HepG2 (cell line): ENCODE results near the gene SORL1-AS1.

ENCODE experiments used
- ATAC-seq: fragments of 200-7000 bp; cut with Tn5 transposase; 3 replicates; pipeline ENCODE4 v1.9.1; 2020; ENCODE audit warnings: mild to moderate bottlenecking, moderate library complexity
- BruUV-seq: library from RNA; stranded (reverse); fragments of 400-500 nt; replicated peaks from 2 replicates; lab custom pipeline; 2021; lab: Mats Ljungman, UMichigan
- CTCF ChIA-PET: fragments of 300-600 bp; formaldehyde crosslinking; extraction: SDS; loops from one replicate; lab custom pipeline; 2021; ENCODE audit warnings: low total read pairs, inconsistent platforms, low intra/inter-chr PET ratio; lab: Yijun Ruan, JAX
- POLR2A ChIA-PET: fragments of 350-600 bp; sonication (Branson Sonifier 250); formaldehyde crosslinking; loops from one replicate; lab custom pipeline; 2020; ENCODE audit warnings: antibody characterized with exemption, inconsistent platforms; lab: Yijun Ruan, JAX
- DNase-seq: peaks from one replicate; pipeline ENCODE4 v3.0.0-alpha.2; 2015; ENCODE audit warnings: low spot score
- FAIRE-seq: peaks from 3 replicates; lab custom pipeline; 2011; peaks lifted over from hg19 to GRCh38; lab: Jason Lieb, UNC
- H2AFZ ChIP-seq: one replicate; pipeline ENCODE4 v1.6.1; 2011; ENCODE audit warnings: low read length, inconsistent platforms
- H3K27ac ChIP-seq: fragments of 300-600 bp; 3 replicates; pipeline ENCODE4 v1.8.0; 2011; ENCODE audit warnings: mixed run types, mild to moderate bottlenecking, mixed read lengths, low read length, inconsistent platforms; ENCODE audit not compliant: insufficient read depth; ENCODE audit errors: extremely low read length
- H3K27me3 ChIP-seq, 2 experiments: fragments of 200-600 bp in 1 of 2; 2 replicates in 1 of 2; 3 replicates in 1 of 2; pipeline versions ENCODE4 v1.6.0 to v1.8.0; 2011; ENCODE audit warnings: low read length in 2 of 2, mild to moderate bottlenecking in 2 of 2, moderate library complexity in 2 of 2, inconsistent platforms in 1 of 2; ENCODE audit not compliant: insufficient read depth in 2 of 2, control insufficient read depth in 1 of 2
- H3K36me3 ChIP-seq, 2 experiments: fragments of 200-600 bp in 1 of 2; replicated peaks in 1 of 2; 2 replicates in 1 of 2; 3 replicates in 1 of 2; pipeline versions ENCODE4 v1.5.1 to v1.8.0; 2011; ENCODE audit warnings: low read length in 2 of 2, inconsistent platforms in 1 of 2; ENCODE audit not compliant: insufficient read depth in 2 of 2, control insufficient read depth in 1 of 2
- H3K4me1 ChIP-seq: 2 replicates; pipeline ENCODE4 v1.5.1; 2012; ENCODE audit warnings: low read length, inconsistent platforms; ENCODE audit not compliant: insufficient read depth
- H3K4me2 ChIP-seq: 2 replicates; pipeline ENCODE4 v1.6.0; 2011; ENCODE audit warnings: low read depth, low read length, inconsistent platforms
- H3K4me3 ChIP-seq, 3 experiments: fragments of 200-600 bp in 1 of 3; sonication (generic), shearing (Covaris generic) in 1 of 3; replicated peaks in 1 of 3; 2 replicates each; pipeline ENCODE4 v1.5.1; 2011 to 2016; ENCODE audit warnings: low read length in 3 of 3, inconsistent platforms in 2 of 3, low read depth in 2 of 3, mild to moderate bottlenecking in 2 of 3, control low read depth in 1 of 3, mixed read lengths in 1 of 3; ENCODE audit not compliant: insufficient read depth in 1 of 3
- H3K79me2 ChIP-seq: one replicate; pipeline ENCODE4 v1.6.1; 2011; ENCODE audit warnings: low read length, inconsistent platforms; ENCODE audit not compliant: insufficient read depth
- H3K9ac ChIP-seq: 2 replicates; pipeline ENCODE4 v1.6.0; 2011; ENCODE audit warnings: mild to moderate bottlenecking, low read depth, low read length, inconsistent platforms; ENCODE audit not compliant: insufficient read depth
- H3K9me3 ChIP-seq: 2 replicates; pipeline ENCODE4 v1.5.1; 2012; ENCODE audit warnings: mild to moderate bottlenecking, low read length
- H4K20me1 ChIP-seq: 2 replicates; pipeline ENCODE4 v1.6.0; 2011; ENCODE audit warnings: inconsistent platforms, mild to moderate bottlenecking, low read length, moderate library complexity; ENCODE audit not compliant: insufficient read depth
- DMAP1 ChIP-seq: IDR thresholded peaks from 2 replicates; pipeline ENCODE4 v1.6.1; 2016
- GPN1 ChIP-seq: sonication (generic); formaldehyde crosslinking; IDR thresholded peaks from 2 replicates; pipeline ENCODE4 v1.5.1; 2020; ENCODE audit warnings: missing genetic modification reagents, borderline replicate concordance
- ONECUT2 ChIP-seq: sonication (generic); formaldehyde crosslinking; IDR thresholded peaks from 2 replicates; pipeline ENCODE4 v1.4.0; 2020; ENCODE audit warnings: missing genetic modification reagents
- SIN3A ChIP-seq: IDR thresholded peaks from 2 replicates; pipeline ENCODE4 v1.6.1; 2011; ENCODE audit warnings: low read depth, mild to moderate bottlenecking, control low read depth, low read length, borderline replicate concordance
- SP140L ChIP-seq: sonication (generic); formaldehyde crosslinking; IDR thresholded peaks from 2 replicates; pipeline ENCODE4 v1.4.0; 2020; ENCODE audit warnings: missing genetic modification reagents, borderline replicate concordance
- ZNF160 ChIP-seq: sonication (generic); formaldehyde crosslinking; IDR thresholded peaks from 2 replicates; pipeline ENCODE4 v1.8.0; 2022; ENCODE audit warnings: mild to moderate bottlenecking, inconsistent platforms, missing genetic modification reagents
- ZNF235 ChIP-seq: sonication (generic); formaldehyde crosslinking; IDR thresholded peaks from 2 replicates; pipeline ENCODE4 v1.8.1; 2023; ENCODE audit warnings: mild to moderate bottlenecking, missing genetic modification reagents, borderline replicate concordance
- ZNF703 ChIP-seq: sonication (generic); formaldehyde crosslinking; IDR thresholded peaks from 2 replicates; pipeline ENCODE4 v1.5.1; 2020; ENCODE audit warnings: missing genetic modification reagents, mild to moderate bottlenecking, moderate library complexity, borderline replicate concordance
- ZNF879 ChIP-seq: sonication (generic); formaldehyde crosslinking; IDR thresholded peaks from 2 replicates; pipeline ENCODE4 v1.8.1; 2023; ENCODE audit warnings: missing genetic modification reagents
- WGBS: methylation state at CpG from one replicate; pipeline ENCODE4 v1.1.6; 2017; ENCODE audit warnings: low lambda C conversion rate; 5-methylcytosine and 5-hydroxymethylcytosine counted together
- in situ Hi-C: cut with HindIII; loops from 2 replicates; pipeline ENCODE4 v1.10.0; 2017; ENCODE audit warnings: low pct_unique_long_range_greater_than_20kb; ENCODE audit not compliant: extremely low pct_ligation_motif_present
- intact Hi-C: fragments of 100-400 bp; cut with micrococcal nuclease; formaldehyde crosslinking; loops from one replicate; pipeline ENCODE4 v1.10.0; 2022; ENCODE audit not compliant: unreplicated experiment
- TF ChIP-seq, protein P1 (sequence below): IDR thresholded peaks from 2 replicates; pipeline ENCODE4 v1.6.1; 2012; ENCODE audit warnings: inconsistent platforms
- TF ChIP-seq, protein P2 (sequence below): sonication (generic); formaldehyde crosslinking; IDR thresholded peaks from 2 replicates; pipeline ENCODE4 v1.4.0; 2020; ENCODE audit warnings: missing genetic modification reagents, mild to moderate bottlenecking, borderline replicate concordance
- TF ChIP-seq, protein P3 (sequence below): sonication (generic); formaldehyde crosslinking; IDR thresholded peaks from 2 replicates; pipeline ENCODE4 v1.5.0; 2020; ENCODE audit warnings: mild to moderate bottlenecking, missing genetic modification reagents, borderline replicate concordance
- TF ChIP-seq, protein P4 (sequence below): sonication (generic); formaldehyde crosslinking; IDR thresholded peaks from 2 replicates; pipeline ENCODE4 v1.5.1; 2020; ENCODE audit warnings: mild to moderate bottlenecking, missing genetic modification reagents, moderate library complexity
- TF ChIP-seq, protein P5 (sequence below): sonication (generic); formaldehyde crosslinking; IDR thresholded peaks from 2 replicates; pipeline ENCODE4 v1.8.0; 2022; ENCODE audit warnings: missing genetic modification reagents, mild to moderate bottlenecking, borderline replicate concordance

The SORL1-AS1 gene

DNA sequence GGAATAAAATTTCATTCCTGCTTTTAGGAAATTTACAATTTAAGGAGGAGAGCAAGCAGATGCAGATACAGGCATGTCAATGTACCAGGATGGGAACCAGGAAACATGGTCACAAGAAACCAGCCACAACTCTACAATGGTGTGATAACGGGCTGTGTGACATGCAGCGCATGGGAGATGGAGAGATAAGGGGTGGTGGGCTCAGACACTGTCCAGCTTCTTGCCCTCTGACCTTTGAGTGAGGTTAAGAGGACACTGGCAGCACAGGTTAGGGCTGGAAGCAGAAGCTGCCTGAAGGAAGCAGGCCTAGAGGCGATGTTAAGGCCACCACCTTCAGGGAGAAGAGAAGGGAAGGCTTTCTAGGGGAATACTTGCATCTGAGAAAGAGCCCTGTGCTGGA is 2.3 kb upstream of the SORL1-AS1 start:
- BruUV-seq, result no TSS peak
- Histone ChIP-seq H3K27me3 (peaks cover 0 to 6% of the 10 kb centered on the region in 2 experiments; a peak in 1 of 5 replicates), H3K9ac (peak overlapping the region; percentile 37; the same call in 1 of the 2 replicates), H4K20me1 (no peaks in the 10 kb centered on the region), H3K4me2 (peak overlapping the region; percentile 79), H3K9me3 (no peaks in the 10 kb centered on the region), H3K36me3 (no peaks in the 10 kb centered on the region), H2AFZ (no peak overlapping the region), H3K79me2 (peaks cover 73% of the 10 kb centered on the region), H3K4me1 (peaks cover 80% of the 10 kb centered on the region), H3K4me3 (peak overlapping the region; percentile 93 to 96 (median 94); a peak in 5 of 6 replicates), H3K27ac (no peak overlapping the region)
- DNase-seq (no peak), FAIRE-seq (no peak), ATAC-seq (no peak)
- 71% methylated on average over 3 of the region's 3 CpGs for WGBS
- in situ Hi-C loops (no loop called here), intact Hi-C loops (no loop called here)
- ChIA-PET CTCF (no interaction called here), POLR2A (no interaction called here)
- TF ChIP-seq SP140L (no peak), ONECUT2 (CRISPR knock-in tag) (no peak), GPN1 (no peak), DMAP1 (CRISPR knock-in tag) (no peak), ZNF235 (CRISPR knock-in tag) (no peak), ZNF703 (no peak), SIN3A (no peak), ZNF160 (no peak), ZNF879 (no peak)
- TF ChIP-seq, protein P1, sequence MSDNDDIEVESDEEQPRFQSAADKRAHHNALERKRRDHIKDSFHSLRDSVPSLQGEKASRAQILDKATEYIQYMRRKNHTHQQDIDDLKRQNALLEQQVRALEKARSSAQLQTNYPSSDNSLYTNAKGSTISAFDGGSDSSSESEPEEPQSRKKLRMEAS, result 0 out of 2 replicates have a peak, but pooled peaks have one; percentile 11
- TF ChIP-seq, protein P2, sequence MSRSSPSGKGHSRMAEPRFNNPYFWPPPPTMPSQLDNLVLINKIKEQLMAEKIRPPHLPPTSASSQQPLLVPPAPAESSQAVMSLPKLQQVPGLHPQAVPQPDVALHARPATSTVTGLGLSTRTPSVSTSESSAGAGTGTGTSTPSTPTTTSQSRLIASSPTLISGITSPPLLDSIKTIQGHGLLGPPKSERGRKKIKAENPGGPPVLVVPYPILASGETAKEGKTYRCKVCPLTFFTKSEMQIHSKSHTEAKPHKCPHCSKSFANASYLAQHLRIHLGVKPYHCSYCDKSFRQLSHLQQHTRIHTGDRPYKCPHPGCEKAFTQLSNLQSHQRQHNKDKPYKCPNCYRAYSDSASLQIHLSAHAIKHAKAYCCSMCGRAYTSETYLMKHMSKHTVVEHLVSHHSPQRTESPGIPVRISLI, result no peak
- TF ChIP-seq, protein P3, sequence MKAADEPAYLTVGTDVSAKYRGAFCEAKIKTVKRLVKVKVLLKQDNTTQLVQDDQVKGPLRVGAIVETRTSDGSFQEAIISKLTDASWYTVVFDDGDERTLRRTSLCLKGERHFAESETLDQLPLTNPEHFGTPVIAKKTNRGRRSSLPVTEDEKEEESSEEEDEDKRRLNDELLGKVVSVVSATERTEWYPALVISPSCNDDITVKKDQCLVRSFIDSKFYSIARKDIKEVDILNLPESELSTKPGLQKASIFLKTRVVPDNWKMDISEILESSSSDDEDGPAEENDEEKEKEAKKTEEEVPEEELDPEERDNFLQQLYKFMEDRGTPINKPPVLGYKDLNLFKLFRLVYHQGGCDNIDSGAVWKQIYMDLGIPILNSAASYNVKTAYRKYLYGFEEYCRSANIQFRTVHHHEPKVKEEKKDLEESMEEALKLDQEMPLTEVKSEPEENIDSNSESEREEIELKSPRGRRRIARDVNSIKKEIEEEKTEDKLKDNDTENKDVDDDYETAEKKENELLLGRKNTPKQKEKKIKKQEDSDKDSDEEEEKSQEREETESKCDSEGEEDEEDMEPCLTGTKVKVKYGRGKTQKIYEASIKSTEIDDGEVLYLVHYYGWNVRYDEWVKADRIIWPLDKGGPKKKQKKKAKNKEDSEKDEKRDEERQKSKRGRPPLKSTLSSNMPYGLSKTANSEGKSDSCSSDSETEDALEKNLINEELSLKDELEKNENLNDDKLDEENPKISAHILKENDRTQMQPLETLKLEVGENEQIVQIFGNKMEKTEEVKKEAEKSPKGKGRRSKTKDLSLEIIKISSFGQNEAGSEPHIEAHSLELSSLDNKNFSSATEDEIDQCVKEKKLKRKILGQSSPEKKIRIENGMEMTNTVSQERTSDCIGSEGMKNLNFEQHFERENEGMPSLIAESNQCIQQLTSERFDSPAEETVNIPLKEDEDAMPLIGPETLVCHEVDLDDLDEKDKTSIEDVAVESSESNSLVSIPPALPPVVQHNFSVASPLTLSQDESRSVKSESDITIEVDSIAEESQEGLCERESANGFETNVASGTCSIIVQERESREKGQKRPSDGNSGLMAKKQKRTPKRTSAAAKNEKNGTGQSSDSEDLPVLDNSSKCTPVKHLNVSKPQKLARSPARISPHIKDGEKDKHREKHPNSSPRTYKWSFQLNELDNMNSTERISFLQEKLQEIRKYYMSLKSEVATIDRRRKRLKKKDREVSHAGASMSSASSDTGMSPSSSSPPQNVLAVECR (CRISPR knock-in tag), result no peak
- TF ChIP-seq, protein P4, sequence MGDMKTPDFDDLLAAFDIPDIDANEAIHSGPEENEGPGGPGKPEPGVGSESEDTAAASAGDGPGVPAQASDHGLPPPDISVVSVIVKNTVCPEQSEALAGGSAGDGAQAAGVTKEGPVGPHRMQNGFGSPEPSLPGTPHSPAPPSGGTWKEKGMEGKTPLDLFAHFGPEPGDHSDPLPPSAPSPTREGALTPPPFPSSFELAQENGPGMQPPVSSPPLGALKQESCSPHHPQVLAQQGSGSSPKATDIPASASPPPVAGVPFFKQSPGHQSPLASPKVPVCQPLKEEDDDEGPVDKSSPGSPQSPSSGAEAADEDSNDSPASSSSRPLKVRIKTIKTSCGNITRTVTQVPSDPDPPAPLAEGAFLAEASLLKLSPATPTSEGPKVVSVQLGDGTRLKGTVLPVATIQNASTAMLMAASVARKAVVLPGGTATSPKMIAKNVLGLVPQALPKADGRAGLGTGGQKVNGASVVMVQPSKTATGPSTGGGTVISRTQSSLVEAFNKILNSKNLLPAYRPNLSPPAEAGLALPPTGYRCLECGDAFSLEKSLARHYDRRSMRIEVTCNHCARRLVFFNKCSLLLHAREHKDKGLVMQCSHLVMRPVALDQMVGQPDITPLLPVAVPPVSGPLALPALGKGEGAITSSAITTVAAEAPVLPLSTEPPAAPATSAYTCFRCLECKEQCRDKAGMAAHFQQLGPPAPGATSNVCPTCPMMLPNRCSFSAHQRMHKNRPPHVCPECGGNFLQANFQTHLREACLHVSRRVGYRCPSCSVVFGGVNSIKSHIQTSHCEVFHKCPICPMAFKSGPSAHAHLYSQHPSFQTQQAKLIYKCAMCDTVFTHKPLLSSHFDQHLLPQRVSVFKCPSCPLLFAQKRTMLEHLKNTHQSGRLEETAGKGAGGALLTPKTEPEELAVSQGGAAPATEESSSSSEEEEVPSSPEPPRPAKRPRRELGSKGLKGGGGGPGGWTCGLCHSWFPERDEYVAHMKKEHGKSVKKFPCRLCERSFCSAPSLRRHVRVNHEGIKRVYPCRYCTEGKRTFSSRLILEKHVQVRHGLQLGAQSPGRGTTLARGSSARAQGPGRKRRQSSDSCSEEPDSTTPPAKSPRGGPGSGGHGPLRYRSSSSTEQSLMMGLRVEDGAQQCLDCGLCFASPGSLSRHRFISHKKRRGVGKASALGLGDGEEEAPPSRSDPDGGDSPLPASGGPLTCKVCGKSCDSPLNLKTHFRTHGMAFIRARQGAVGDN (CRISPR knock-in tag), result peak; percentile 23; the same call in 1 of the 2 replicates
- TF ChIP-seq, protein P5, sequence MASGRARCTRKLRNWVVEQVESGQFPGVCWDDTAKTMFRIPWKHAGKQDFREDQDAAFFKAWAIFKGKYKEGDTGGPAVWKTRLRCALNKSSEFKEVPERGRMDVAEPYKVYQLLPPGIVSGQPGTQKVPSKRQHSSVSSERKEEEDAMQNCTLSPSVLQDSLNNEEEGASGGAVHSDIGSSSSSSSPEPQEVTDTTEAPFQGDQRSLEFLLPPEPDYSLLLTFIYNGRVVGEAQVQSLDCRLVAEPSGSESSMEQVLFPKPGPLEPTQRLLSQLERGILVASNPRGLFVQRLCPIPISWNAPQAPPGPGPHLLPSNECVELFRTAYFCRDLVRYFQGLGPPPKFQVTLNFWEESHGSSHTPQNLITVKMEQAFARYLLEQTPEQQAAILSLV (CRISPR knock-in tag), result 0 out of 2 replicates have a peak, but pooled peaks have one; percentile 39
